WTC11 (cell line): ENCODE measurements around the gene PTPRN2. TPM values are rescaled to one million over a fixed set of nuclear protein-coding genes. Genes with fewer than 3 reads are reported as not detected.
A peak's percentile ranks its signal among the peaks of the same experiment; 100 is the strongest.

ENCODE experiments used
- ATAC-seq: fragments of 200-7000 bp; cut with Tn5 transposase; 2 replicates; pipeline ENCODE4 v1.10.0; 2021; ENCODE audit warnings: mild to moderate bottlenecking, moderate library complexity
- CTCF ChIA-PET: fragments of 300-600 bp; sonication (Branson Sonifier 250); formaldehyde crosslinking; loops from one replicate; lab custom pipeline; 2021; ENCODE audit warnings: antibody characterized with exemption; lab: Charles Lee
- POLR2A ChIA-PET: fragments of 350-600 bp; sonication (Branson Sonifier 250); formaldehyde crosslinking; loops from one replicate; lab custom pipeline; 2021; ENCODE audit warnings: antibody characterized with exemption; lab: Charles Lee
- DNase-seq: peaks from one replicate; pipeline ENCODE4 v3.0.0; 2021; ENCODE audit warnings: low spot score
- H3K27ac Mint-ChIP-seq: 2 replicates; pipeline ENCODE4 v1.8.0; 2021; ENCODE audit warnings: mixed read lengths
- H3K27me3 Mint-ChIP-seq: 2 replicates; pipeline ENCODE4 v1.8.0; 2021; ENCODE audit warnings: low read depth, mild to moderate bottlenecking, moderate library complexity, mixed read lengths
- H3K36me3 Mint-ChIP-seq: 2 replicates; pipeline ENCODE4 v1.8.0; 2021; ENCODE audit warnings: mixed read lengths
- H3K4me1 Mint-ChIP-seq: 2 replicates; pipeline ENCODE4 v1.8.0; 2022; ENCODE audit warnings: mixed read lengths
- H3K4me3 Mint-ChIP-seq: 2 replicates; pipeline ENCODE4 v1.8.0; 2021; ENCODE audit warnings: mild to moderate bottlenecking, moderate library complexity, mixed read lengths
- H3K9me3 Mint-ChIP-seq: 2 replicates; pipeline ENCODE4 v1.8.0; 2021; ENCODE audit warnings: mixed read lengths
- ATF3 ChIP-seq: sonication (generic); formaldehyde crosslinking; conservative IDR thresholded peaks from 2 replicates; pipeline ENCODE4 v1.8.1; 2022; ENCODE audit warnings: mild to moderate bottlenecking, missing genetic modification reagents
- CREB1 ChIP-seq: sonication (generic); formaldehyde crosslinking; IDR thresholded peaks from 2 replicates; pipeline ENCODE4 v1.8.0; 2023; ENCODE audit warnings: mild to moderate bottlenecking, missing genetic modification reagents
- E2F5 ChIP-seq: sonication (generic); formaldehyde crosslinking; IDR thresholded peaks from 2 replicates; pipeline ENCODE4 v1.8.1; 2022; ENCODE audit warnings: mild to moderate bottlenecking, moderate library complexity, missing genetic modification reagents
- FOXP4 ChIP-seq: sonication (generic); formaldehyde crosslinking; IDR thresholded peaks from 2 replicates; pipeline ENCODE4 v1.8.0; 2022; ENCODE audit warnings: mild to moderate bottlenecking, missing genetic modification reagents
- GABPB1 ChIP-seq: sonication (generic); formaldehyde crosslinking; IDR thresholded peaks from 2 replicates; pipeline ENCODE4 v1.8.1; 2023; ENCODE audit warnings: mild to moderate bottlenecking, missing genetic modification reagents
- GRHL2 ChIP-seq: fragments of 250-450 bp; sonication (Bioruptor Pico); IDR thresholded peaks from 2 replicates; pipeline ENCODE4 v1.8.0; 2022; ENCODE audit warnings: mild to moderate bottlenecking, moderate library complexity; ENCODE audit not compliant: insufficient replicate concordance, severe bottlenecking
- JAZF1 ChIP-seq: fragments of 250-450 bp; sonication (Bioruptor Pico); IDR thresholded peaks from 2 replicates; pipeline ENCODE4 v1.9.0; 2021; ENCODE audit warnings: moderate library complexity, mild to moderate bottlenecking, inconsistent platforms
- JUN ChIP-seq: sonication (generic); formaldehyde crosslinking; IDR thresholded peaks from 2 replicates; pipeline ENCODE4 v1.8.0; 2023; ENCODE audit warnings: mild to moderate bottlenecking, missing genetic modification reagents
- MYBL2 ChIP-seq: sonication (generic); formaldehyde crosslinking; IDR thresholded peaks from 2 replicates; pipeline ENCODE4 v1.8.1; 2023; ENCODE audit warnings: mild to moderate bottlenecking, moderate library complexity, missing genetic modification reagents
- NR2C2 ChIP-seq: sonication (generic); formaldehyde crosslinking; IDR thresholded peaks from 2 replicates; pipeline ENCODE4 v1.8.0; 2022; ENCODE audit warnings: mild to moderate bottlenecking, missing genetic modification reagents
- NR3C1 ChIP-seq: sonication (generic); formaldehyde crosslinking; conservative IDR thresholded peaks from 2 replicates; pipeline ENCODE4 v1.8.1; 2023; ENCODE audit warnings: low read depth, mild to moderate bottlenecking, missing genetic modification reagents
- OVOL2 ChIP-seq: fragments of 250-450 bp; sonication (Bioruptor Pico); IDR thresholded peaks from 2 replicates; pipeline ENCODE4 v1.9.0; 2021; ENCODE audit warnings: mild to moderate bottlenecking, borderline replicate concordance
- RORB ChIP-seq: fragments of 250-450 bp; sonication (Bioruptor Pico); IDR thresholded peaks from 2 replicates; pipeline ENCODE4 v1.9.0; 2021; ENCODE audit warnings: mild to moderate bottlenecking
- SMAD4 ChIP-seq: sonication (generic); formaldehyde crosslinking; IDR thresholded peaks from 2 replicates; pipeline ENCODE4 v1.8.0; 2022; ENCODE audit warnings: mild to moderate bottlenecking, missing genetic modification reagents
- SOX15 ChIP-seq: fragments of 250-450 bp; sonication (Bioruptor Pico); IDR thresholded peaks from 2 replicates; pipeline ENCODE4 v1.9.0; 2021; ENCODE audit warnings: mild to moderate bottlenecking
- STAT6 ChIP-seq: sonication (generic); formaldehyde crosslinking; conservative IDR thresholded peaks from 2 replicates; pipeline ENCODE4 v1.8.1; 2023; ENCODE audit warnings: mild to moderate bottlenecking, low read depth, missing genetic modification reagents, moderate library complexity
- TCF7 ChIP-seq: sonication (generic); formaldehyde crosslinking; IDR thresholded peaks from 2 replicates; pipeline ENCODE4 v1.8.0; 2022; ENCODE audit warnings: mild to moderate bottlenecking, low read depth, missing genetic modification reagents, moderate library complexity
- ZBTB43 ChIP-seq: sonication (generic); formaldehyde crosslinking; IDR thresholded peaks from 2 replicates; pipeline ENCODE4 v1.8.1; 2023; ENCODE audit warnings: mild to moderate bottlenecking, missing genetic modification reagents
- ZMAT4 ChIP-seq: fragments of 250-450 bp; sonication (Bioruptor Pico); IDR thresholded peaks from 2 replicates; pipeline ENCODE4 v1.9.0; 2021; ENCODE audit warnings: mild to moderate bottlenecking
- ZNF121 ChIP-seq: sonication (generic); formaldehyde crosslinking; IDR thresholded peaks from 2 replicates; pipeline ENCODE4 v1.8.0; 2023; ENCODE audit warnings: missing genetic modification reagents
- ZNF138 ChIP-seq: sonication (generic); formaldehyde crosslinking; conservative IDR thresholded peaks from 2 replicates; pipeline ENCODE4 v1.8.1; 2022; ENCODE audit warnings: mild to moderate bottlenecking, moderate library complexity, missing genetic modification reagents
- ZNF232 ChIP-seq: sonication (generic); formaldehyde crosslinking; IDR thresholded peaks from 2 replicates; pipeline ENCODE4 v1.8.0; 2022; ENCODE audit warnings: mild to moderate bottlenecking, missing genetic modification reagents
- ZNF416 ChIP-seq: fragments of 250-450 bp; sonication (Bioruptor Pico); IDR thresholded peaks from 2 replicates; pipeline ENCODE4 v1.9.0; 2021; ENCODE audit warnings: mild to moderate bottlenecking, inconsistent platforms
- ZNF532 ChIP-seq: fragments of 250-450 bp; sonication (Bioruptor Pico); IDR thresholded peaks from 2 replicates; pipeline ENCODE4 v1.9.0; 2021; ENCODE audit warnings: mild to moderate bottlenecking, borderline replicate concordance
- total RNA-seq: library from RNA; stranded (reverse); gene quantifications from 3 replicates; pipeline ENCODE4 v1.2.3, GENCODE V29; 2021

The PTPRN2 gene
- total RNA-seq, 1 experiment from 2014 or later = 4.7 TPM

GRCh38 chr7:158613481-158613880 is 25.9 kb upstream of the PTPRN2 start (continued):
- TF ChIP-seq ZNF121 (CRISPR knock-in tag) (no peak), ZNF416 (CRISPR knock-in tag) (no peak), SMAD4 (CRISPR knock-in tag) (no peak), NR3C1 (CRISPR knock-in tag) (no peak), TCF7 (CRISPR knock-in tag) (no peak), OVOL2 (CRISPR knock-in tag) (no peak), MYBL2 (CRISPR knock-in tag) (no peak), ATF3 (no peak), ZNF232 (no peak)

- ATAC-seq (no peak), DNase-seq (no peak)
- TF ChIP-seq STAT6 (CRISPR knock-in tag) = no peak
- TF ChIP-seq ZNF138 (CRISPR knock-in tag) = no peak
- TF ChIP-seq OVOL2 (CRISPR knock-in tag) = no peak
- TF ChIP-seq E2F5 (CRISPR knock-in tag) = no peak
- TF ChIP-seq JAZF1 (CRISPR knock-in tag) = no peak
- no peak for TF ChIP-seq FOXP4
- no peak for TF ChIP-seq RORB (CRISPR knock-in tag)
- TF ChIP-seq ZNF121 (CRISPR knock-in tag) = no peak
- no peak for TF ChIP-seq SOX15 (CRISPR knock-in tag)
- TF ChIP-seq ZMAT4 = no peak
- TF ChIP-seq CREB1 = no peak
- no peak for TF ChIP-seq NR2C2
- TF ChIP-seq ATF3 = no peak
- no peak for TF ChIP-seq ZBTB43 (CRISPR knock-in tag)
- TF ChIP-seq ZNF532 = no peak
- no peak for TF ChIP-seq GRHL2
- no peak for TF ChIP-seq GABPB1 (CRISPR knock-in tag)
- TF ChIP-seq JUN = no peak
- ChIA-PET CTCF (no interaction called here), POLR2A (no interaction called here)
- peaks cover 30% of the 10 kb centered on the region for H3K4me1 Mint-ChIP-seq
- H3K36me3 Mint-ChIP-seq = peaks cover 14% of the 10 kb centered on the region; the same call in 1 of the 2 replicates
- no peak overlapping the region for H3K4me3 Mint-ChIP-seq
- no peaks in the 10 kb centered on the region for H3K27me3 Mint-ChIP-seq
- no peaks in the 10 kb centered on the region for H3K9me3 Mint-ChIP-seq
- peak overlapping the region; percentile 65; the same call in 1 of the 2 replicates for H3K27ac Mint-ChIP-seq
Observed at GRCh38 chr7:158612546-158612945, 24.9 kb upstream of the PTPRN2 start.
